Measurements from ENCODE around the gene PARD6G.
"Not testable (repeated sequence)": the region's sequence is repeated elsewhere in the genome, so short reads cannot be mapped to it uniquely, and the experiment has no call there.

Gene PARD6G

DNA sequence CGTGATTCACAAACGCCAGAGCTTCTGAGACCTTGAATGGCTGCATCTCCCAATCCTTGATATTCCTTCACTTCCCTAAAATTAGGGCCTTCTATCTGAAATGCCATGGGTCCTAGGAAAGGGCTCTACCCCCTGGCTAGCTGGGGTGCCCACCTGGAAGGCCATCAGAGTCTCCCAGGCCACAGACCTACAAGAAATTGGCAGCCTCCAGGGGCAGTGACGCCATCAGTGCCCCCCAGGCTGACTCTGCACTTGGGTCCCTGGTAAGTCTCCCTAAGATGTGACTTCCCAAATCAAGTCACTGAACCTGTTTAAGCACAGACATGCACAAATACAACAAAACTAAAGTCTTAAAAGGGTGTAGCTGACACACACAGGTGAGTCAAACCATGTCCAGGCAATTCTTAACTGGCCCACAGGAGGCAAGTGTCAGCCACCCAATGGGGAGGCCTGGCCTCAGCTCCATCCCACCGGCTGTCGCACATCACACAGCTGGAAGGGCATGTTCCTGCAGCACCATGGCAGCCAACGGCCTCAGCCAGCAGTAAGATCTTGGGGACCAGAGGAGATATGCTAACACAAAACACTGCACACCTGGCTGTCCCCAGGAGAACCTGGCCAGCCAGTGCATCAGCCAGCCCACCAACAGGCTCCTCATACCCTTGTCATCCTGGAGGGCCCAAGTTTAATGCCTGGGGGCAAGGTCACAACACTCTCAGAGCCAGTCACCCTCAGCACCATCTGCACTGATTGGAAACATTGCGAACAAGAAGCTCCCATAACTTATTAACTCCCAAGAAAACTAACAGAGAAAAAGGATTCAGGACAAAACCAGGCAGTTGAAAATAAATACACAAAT is 5.2 kb downstream of the PARD6G start:
- DNase-seq, result no peak

DNA sequence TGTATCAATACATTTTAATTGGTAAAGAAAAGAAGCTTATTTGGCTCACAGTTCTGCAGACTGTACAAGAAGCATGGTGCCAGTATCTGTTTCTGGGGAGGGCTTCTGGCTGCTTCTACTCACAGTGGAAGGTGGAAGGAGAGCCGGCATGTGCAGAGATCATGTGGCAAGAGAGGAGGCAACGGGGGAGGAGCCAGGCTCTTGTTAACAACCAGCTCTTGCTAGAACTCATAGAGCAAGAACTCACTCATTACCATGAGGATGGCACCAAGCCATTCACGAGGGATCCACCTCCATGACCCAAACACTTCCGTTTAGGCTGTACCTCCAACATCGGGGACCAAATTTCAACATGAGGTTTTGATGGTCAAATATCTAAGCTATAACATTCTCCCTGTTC is 7.5 kb downstream of the PARD6G start:
- no peak for DNase-seq

DNA sequence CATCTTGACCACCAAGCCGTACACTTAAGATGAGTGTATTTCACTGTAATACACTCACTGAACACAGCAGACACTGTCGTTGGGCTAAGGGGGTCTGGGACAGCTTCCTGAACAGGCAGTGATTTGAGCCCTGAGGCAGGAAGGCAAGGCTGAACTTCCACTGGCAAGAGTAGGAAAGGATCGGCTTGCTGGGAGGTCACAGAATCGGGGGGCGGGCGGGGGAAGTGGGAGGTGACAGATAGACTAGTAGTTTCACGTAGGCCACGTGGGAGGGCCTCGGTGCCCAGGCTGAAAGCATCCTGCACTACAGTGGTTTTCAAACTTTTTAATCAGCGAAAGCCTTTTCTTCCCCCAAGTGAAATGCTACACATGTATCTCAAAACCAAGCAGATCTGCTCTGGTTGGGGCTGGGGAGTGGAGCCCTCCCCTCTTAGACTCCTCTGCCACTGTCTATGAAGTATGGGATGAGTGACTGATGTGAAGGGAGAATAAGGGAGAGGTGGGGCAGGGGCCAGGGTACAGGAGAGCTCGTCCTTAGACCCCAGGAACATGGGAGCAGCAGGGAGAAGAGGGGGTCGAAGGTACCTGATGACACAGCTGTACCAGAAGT is 8.6 kb downstream of the PARD6G start:
- DNase-seq, result no peak

DNA sequence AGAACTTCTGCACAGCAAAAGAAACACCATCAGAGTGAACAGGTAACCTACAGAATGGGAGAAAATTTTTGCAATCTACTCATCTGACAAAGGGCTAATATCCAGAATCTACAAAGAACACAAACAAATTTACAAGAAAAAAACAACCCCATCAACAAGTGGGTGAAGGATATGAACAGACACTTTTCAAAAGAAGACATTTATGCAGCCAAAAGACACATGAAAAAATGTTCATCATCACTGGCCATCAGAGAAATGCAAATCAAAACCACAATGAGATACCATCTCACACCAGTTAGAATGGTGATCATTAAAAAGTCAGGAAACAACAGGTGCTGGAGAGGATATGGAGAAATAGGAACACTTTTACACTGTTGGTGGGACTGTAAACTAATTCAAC is 9.8 kb downstream of the PARD6G start:
- DNase-seq, result not testable (repeated sequence)

DNA sequence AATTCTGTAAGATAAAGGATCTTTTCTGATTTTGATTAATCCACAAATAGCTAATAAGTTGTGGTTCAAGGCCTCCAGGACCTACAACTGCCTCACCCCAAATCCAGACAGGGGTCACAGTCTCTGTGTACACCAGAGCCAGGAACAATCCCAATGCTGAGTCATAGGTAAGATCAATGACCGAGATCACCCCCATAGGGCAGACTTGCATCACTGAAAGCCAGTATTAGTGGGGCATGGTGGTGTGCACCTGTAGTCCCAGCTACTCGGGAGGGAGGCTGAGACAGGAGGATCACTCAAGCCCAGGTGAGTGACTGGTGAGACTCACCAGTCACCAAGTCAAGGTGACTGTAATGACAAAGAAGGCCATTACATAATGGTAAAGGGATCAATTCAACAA is 12.9 kb downstream of the PARD6G start:
- DNase-seq, result no peak

DNA sequence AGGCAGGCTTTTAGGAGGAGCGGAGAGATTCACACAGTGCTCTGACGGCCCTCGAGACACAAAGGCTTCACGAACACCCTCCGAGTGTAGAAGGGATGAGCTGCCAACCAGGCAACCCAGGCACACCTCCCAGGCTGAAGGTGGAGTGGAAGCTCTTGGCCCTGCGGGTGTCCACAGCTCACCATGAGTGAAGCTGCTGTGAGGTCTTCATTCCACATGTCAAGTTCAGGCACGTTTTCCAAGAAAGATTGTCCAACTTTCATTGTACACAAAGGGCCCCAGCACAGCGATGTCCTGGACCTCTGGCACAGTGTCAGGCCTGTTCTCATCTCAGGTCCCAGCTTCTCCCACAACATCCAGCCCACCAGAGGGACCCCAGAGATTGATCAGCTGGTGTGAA is 13.4 kb downstream of the PARD6G start:
- no peak for DNase-seq

DNA sequence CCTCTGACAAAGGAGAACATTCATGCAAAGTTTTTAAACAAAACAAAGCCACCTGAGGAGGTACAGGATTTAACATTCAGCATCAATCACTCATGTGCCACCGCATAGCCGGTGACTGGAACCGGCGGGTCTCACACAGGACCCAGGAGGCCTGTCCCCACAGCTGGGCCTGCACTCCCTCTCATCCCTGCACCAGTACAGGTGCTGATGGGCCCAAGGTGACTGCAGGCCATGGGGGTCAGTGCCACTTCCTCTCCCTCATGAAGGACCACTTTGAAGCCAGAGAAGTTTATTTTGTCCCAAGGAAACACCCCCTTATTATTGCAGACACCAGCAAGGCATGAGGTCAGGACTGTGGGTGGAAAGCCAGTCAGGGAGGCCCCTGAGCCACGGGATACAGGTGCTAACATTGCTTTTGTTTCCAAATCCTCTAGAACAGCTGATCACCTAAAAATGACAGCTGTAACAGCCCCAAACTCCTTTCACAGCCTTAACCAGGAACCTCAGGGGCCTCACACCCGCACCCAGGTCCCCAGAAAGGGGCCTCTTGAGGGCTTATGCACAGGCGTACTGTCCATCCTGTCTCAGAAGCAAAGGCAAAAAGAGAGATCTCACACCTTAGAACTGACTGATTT is 14.0 kb downstream of the PARD6G start:
- DNase-seq, result no peak

DNA sequence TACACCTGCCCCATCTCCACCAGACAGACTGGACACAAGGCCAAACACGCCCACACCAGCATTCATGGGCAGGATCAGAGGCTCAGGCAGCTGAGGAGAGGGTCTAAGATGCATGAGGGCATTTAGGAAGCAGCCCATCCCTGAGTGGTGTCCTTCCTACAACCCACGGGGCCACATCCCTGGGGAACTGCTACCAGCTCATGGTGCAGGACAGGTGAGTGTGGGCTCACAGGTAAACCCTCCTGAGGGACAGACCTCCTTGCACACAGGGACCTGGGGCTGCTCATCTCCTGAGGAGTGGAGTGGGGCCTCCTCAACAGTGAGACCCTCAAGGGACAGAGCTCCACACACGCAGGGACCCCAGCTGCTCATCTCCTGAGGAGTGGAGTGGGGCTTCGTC is 14.6 kb downstream of the PARD6G start:
- no peak for DNase-seq

DNA sequence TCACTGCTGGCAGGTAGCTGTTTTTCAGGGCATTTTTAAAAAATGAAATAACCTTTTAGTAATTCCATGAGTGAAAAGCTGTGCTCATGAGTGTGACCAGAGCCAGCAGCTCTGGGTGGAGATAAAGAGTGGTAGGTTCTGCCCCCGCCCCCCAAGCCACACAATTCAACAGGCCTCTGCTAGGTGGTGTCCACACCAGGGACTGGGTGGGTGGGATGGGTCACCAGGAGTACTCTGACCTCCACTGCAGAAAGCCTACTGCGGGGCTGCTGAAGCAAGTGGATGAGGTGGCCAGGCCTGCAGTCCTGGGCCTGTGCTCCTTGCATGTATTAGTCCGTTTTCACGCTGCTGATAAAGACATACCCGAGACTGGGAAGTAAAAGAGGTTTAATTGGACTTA is 15.3 kb downstream of the PARD6G start:
- no peak for DNase-seq

DNA sequence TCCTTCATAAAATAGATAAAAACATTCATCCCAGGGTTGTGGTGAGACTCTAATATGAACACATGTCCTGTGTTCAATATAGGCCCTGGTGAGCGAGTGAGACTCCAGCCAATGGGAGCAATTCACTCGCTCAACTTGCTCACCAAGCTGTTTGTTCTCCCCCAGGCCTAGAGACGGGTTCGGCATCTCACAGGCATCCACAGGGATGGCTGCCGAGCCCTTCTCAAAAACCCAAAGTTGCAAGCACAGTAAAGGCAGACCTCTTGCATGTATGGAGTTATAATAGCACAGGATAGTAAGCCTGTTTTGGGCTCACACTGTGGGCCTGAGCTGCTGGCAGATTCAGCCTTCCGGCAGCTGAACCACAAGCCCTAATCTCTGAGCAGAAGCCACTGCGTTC is 15.7 kb downstream of the PARD6G start:
- no peak for DNase-seq

DNA sequence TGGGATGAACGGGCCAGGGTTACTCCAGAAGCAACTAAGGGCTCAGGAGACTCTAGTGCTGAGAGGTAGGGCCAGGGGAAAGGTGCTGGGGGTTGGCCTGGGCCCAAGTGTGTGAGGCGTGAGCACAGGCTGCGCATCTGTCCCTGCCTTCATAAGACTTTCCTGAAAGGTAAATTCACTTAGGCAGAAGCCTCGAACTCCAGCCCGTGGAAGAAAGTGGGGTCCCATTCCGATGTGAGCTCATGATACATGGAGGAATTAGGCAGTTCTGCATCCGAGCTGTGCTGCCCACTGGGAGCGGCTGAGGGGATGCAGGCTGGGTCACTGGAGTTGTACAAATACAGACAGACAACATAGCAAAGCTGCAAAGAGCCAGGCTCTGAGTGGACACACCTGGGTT is 16.2 kb downstream of the PARD6G start:
- no peak for DNase-seq

DNA sequence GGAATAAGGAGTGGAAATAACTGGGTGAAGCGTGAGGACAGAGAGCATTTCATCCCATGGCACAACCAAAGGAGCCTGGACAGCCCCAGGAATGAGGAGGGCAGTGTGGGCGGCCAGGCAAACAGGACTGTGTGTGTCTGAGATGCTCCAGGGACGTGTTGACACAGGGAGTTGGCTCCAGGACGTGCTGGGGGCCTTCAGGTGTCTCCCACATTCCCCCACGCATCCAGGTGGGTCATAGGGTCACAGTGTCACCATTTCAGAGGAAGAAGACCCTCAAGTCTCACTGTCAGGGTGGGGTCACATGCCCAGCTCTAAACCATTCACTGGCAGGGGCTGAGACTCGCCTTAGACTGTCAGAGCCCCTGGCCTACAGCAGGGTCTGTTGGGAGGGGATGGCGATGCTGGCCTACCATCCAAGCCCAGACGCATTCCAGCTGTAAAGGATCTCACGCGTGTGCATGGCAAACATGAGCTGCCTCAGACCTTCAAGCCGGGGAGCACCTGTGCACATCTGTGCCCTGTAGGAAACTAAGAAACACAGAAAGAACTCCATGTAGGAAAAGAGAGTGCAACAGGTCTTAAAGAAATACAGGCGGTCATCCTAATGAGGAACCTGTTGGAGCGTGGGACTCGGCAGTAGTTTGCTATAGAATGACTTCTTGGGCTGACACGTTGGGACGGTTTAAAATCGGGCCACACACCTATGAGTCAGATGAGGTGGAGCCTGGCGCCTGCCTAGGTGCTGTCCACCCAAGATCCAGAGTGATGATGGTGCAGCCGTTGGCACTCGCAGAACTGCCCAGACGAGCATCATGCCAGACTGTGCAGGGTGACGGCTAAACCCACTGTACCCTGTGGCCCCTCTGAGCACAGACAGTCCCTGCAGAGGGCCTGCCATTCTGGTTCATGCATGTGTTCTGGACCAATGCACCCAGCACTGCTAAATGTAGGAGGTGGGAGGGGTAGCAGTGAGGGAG is 17.3 kb downstream of the PARD6G start:
- DNase-seq, result no peak

DNA sequence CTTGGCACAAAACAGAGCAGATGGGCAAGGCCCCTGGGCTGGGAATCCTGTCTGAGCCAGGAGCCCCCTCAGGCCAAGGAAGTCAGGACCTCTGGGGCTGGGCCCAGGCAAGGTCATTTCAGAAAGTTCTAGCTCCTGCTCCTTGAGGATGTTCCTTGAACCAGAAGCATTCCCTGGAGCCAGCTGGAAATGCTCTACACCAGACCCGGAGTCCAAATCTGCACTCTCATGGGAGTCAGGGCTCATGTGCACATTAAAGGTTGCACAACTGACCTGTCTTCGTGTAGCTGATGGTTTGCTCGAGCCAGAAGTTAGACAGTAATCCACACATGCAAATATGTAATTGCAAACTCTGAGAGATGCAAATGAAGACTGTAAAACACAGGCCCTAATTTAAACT is 18.0 kb downstream of the PARD6G start:
- no peak for DNase-seq

DNA sequence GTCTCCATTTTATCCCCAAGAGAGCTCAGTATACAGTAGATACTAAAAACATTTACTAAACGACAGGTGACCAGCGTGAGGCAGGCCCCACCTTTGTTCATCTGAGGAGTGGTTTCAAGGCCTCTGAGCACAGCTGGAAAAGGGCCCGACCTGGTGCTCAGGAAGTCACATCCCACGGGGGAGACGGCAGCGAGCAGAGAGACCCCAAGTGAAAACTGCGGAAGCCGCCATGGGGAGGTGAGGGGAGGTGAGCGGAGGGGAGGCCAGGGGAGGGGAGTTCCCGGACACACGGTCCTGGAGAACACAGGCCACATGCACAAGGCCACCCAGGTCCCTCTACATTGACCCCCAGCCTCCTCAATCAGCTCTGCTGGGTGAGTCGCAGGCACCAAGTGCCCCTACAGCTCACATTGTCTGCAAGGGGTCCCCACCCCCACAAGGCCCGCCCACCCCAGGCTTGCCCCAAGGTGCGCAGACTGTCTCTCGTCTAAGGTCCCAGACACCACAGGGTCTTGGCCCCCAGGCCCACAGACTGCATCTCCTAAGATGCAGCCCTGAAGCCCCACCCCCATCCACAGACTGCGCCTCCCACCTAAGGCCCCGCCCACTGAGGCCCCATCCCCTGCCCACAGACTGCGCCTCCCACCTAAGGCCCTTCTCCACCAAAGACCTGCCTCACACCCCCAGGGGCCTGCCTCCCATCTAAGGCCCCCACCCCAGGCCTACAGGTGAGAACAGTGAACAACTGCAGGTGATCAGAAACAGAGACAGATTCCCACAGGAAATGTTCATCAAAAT is 19.1 kb downstream of the PARD6G start:
- no peak for DNase-seq

DNA sequence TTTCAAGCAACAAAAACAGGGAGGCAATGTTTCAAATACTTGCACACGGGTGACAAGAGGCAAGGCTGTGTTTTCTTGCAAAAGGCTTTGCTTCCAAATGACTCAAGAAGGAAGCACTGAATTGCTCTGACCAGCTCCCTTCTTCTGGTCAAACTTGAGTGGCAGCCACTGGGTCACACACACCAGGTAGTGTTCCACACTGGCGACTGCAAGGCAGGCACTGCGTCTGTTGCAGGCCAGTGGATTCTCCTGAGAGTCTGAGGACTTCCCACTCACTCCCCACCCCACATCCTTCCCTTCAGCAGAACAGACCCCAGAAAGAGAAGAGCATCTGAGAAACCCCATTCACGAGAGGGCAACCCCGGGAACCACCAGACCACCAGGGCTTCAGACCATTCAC is 19.8 kb downstream of the PARD6G start:
- DNase-seq, result no peak

DNA sequence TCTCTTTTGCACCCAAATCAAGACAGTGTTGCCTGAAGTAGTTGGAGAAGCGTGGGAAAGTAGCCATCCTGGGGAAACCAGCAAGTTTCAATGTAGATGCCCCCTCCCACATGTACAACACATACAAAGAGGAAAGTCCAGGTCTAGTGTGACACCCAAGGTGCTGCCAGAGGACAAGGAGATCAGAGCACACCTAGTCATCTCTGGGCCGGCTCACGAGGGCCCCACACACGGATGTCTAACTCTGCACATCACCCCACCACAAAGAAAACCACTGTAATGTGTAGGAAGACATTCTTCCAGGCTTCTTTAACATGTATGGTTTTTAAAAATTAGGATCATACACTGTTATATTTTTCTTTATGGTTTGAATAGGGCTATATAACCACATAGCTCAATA is 21.6 kb downstream of the PARD6G start:
- DNase-seq, result no peak

DNA sequence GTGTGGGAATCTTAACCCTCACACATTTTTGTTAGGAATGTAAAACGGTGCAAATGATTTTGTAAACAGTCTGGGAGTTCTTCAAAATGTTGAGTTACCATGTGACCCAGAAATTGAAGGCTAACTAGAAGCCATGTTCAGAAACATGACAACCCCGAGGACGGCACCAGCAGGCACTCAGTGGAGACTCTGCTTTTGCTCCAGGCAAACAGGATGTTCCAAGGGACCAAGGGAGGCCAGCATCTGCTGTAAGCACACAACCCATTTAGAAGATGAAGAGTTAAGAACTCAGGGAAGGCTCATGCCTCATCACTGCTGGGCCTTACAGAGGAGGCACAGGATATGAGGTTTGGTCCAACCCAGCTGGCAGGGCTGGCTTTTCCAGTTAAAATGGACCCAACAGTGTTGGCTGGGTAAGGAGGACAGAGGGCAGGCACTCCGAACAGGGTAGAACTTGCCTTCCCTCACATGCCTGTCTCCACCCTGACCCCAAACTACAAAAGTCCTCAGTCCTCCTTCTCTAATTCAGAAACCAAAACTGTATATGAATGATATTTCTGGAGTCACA is 23.6 kb downstream of the PARD6G start:
- DNase-seq, result no peak

DNA sequence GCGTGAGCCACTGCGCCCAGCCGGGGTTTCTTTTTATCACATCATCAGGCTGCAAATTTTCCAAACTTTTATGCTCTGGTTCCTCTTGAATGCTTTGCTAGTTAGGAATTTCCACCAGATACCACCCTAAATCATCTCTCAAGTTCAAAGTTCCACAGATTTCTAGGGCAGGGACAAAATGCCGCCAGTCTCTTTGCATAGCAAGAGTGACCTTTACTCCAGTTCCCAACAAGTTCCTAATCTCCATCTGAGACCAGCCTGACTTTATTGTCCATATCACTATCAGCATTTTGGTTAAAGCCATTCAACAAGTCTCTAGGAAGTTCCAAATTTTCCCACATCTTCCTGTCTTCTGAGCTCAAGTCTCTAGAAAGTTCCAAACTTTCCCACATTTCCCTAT is 27.8 kb downstream of the PARD6G start:
- DNase-seq, result not testable (repeated sequence)

DNA sequence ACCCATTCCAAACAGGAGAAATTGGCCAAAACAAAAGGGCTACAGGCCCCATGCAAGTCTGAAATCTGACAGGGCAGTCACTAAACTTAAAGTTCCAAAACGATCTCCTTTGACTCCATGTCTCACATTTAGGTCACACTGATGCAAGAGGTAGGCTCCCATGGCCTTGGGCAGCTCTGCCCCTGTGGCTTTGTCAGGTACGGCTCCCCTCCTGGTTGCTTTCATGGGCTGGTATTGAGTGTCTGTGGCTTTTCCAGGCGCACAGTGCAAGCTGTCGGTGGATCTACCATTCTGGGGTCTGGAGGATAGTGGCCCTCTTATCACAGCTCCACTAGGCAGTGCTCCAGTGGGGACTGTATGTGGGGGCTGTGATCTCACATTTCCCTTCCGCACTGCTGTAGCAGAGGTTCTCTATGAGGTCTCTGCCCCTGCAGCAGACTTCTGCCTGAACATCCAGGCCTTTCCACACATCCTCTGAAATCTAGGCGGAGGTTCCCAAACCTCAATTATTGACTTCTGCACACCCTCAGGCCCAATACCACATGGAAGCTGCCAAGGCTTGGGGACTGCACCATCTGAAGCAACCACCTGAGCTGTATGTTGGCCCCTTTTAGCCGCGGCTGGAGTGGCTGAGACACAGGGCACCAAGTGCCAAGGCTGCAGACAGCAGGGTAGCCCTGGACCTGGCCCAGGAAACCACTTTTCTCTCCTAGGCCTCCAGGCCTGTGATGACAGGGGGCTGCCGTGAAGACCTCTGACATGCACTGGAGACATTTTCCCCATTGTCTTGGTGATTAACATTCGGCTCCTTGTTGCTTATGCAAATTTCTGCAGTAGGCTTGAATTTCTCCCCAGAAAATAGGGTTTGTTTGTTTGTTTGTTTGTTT is 28.7 kb downstream of the PARD6G start:
- no peak for DNase-seq

DNA sequence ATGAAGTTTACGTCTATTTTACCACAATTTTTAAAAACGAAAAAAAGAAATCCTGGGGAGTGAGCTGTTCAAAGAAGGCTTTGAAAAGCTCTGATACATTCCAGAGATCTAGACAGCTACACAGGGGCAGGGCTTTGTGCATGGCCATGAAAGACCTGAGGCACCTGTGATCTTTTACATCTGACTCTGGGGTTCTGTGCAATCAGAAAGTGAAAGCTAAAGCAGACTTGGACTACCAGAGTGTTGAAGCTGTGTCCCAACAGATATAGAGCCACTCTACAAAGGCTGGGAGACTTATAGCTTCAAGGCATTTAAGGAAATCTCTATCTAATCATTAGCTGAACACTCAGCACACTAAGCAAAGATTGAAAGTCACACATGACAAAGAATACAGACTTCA is 34.1 kb downstream of the PARD6G start:
- no peak for DNase-seq

Data from fibroblast of skin of back (primary cell).